Stimulated activated naive CD8-positive, alpha-beta T cell treated with anti-CD3 and anti-CD28 coated beads, Interleukin-15, amount 100 ng/mL, for 72 hours (primary cell): ENCODE results near the gene SDHAF3.
"Not testable (repeated sequence)": the region's sequence is repeated elsewhere in the genome, so short reads cannot be mapped to it uniquely, and the experiment has no call there.

ENCODE experiments used
- ATAC-seq: fragments of 150-1000 bp; cut with Tn5 transposase; 2 replicates; pipeline ENCODE4 v1.10.0; 2021; ENCODE audit warnings: mild to moderate bottlenecking, moderate library complexity
- DNase-seq, 2 donors: peaks; one replicate each; pipeline ENCODE4 v3.0.0; 2021 to 2022
- H3K27ac Mint-ChIP-seq, 2 donors: one replicate each; pipeline ENCODE4 v1.8.0; 2022; ENCODE audit warnings: mild to moderate bottlenecking in 2 of 2, mixed read lengths in 2 of 2, moderate library complexity in 2 of 2
- H3K27me3 Mint-ChIP-seq: one replicate; pipeline ENCODE4 v1.8.0; 2022; ENCODE audit warnings: mixed read lengths
- H3K4me1 Mint-ChIP-seq: one replicate; pipeline ENCODE4 v1.8.0; 2022; ENCODE audit warnings: mild to moderate bottlenecking, mixed read lengths
- H3K4me3 Mint-ChIP-seq, 2 donors: one replicate each; pipeline ENCODE4 v1.8.0; 2022; ENCODE audit warnings: mild to moderate bottlenecking in 2 of 2, mixed read lengths in 2 of 2, moderate library complexity in 1 of 2
- H3K9me3 Mint-ChIP-seq, 2 donors: one replicate each; pipeline ENCODE4 v1.8.0; 2022; ENCODE audit warnings: mixed read lengths in 2 of 2

The SDHAF3 gene

GRCh38 chr7:97116308-97116707 lies 1.2 kb upstream of the SDHAF3 start:
- H3K27ac Mint-ChIP-seq, result no peak overlapping the region
- H3K4me1 Mint-ChIP-seq, result peaks cover 39% of the 10 kb centered on the region
- DNase-seq, result no peak
- peak overlapping the region in 1 of 2 donors; percentile 97 for H3K4me3 Mint-ChIP-seq
- no peak for ATAC-seq
- peaks cover 5 to 9% of the 10 kb centered on the region in 2 donors for H3K9me3 Mint-ChIP-seq
- peaks cover under 1% of the 10 kb centered on the region for H3K27me3 Mint-ChIP-seq

DNA sequence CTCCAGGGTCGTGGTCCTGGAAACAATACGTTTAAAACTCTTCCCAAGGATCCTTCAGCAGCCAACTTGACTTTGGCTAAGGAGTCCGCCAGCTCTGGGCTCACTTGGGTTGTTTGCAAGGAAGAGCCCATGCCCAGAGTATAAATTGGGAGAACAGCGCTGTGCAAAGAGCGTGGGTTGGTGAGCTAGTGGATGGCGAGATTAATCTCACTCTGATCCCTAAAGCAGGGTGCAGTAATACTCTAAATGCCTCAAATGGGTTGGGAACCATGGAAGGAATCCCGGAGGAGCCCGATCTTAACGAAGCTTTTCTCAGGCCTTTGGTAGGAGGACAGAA lies 495 bp upstream of the SDHAF3 start:
- H3K9me3 Mint-ChIP-seq, result peaks cover 5 to 9% of the 10 kb centered on the region in 2 donors
- H3K4me3 Mint-ChIP-seq, result peak overlapping the region; percentile 92 to 97
- DNase-seq (no peak), ATAC-seq (peak; percentile 0)
- peaks cover 45% of the 10 kb centered on the region for H3K4me1 Mint-ChIP-seq
- no peaks in the 10 kb centered on the region for H3K27me3 Mint-ChIP-seq
- peak overlapping the region; percentile 95 to 97 for H3K27ac Mint-ChIP-seq

DNA sequence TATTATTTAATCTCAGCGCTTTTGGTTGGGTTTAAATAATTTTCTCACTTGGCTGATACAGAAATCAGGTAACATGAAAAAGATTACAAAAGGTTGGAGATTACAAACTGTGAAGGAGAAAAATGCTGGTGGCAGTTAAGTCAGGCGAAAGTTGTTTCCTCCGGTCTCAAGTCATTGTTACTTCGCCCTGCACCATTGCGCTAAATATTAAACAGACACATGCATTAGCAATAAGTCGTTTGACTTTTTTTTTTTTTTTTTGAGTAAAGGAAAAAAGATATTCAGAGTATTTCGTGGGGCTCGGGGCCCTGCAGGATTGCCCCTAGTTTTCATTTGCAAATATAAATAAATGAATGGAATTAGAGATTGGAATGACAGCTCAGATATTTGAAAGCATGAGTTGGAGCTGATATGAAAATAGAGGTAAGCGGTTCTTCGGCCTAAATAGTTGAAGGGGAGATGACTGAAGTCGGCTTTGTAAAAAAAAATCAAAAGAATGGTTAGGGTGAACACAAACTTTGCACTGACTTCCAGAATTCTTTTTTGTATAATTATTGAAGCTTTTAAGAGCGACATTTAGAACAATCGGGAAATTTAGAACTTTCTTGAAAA lies 914 bp downstream of the SDHAF3 start:
- no peak for DNase-seq
- peaks cover 49% of the 10 kb centered on the region for H3K4me1 Mint-ChIP-seq

GRCh38 chr7:97119747-97120146 lies 2.2 kb downstream of the SDHAF3 start:
- no peak for ATAC-seq
- Mint-ChIP-seq H3K9me3 (peaks cover 8 to 12% of the 10 kb centered on the region in 2 donors), H3K27me3 (no peaks in the 10 kb centered on the region), H3K4me3 (peak overlapping the region; percentile 45 to 97), H3K27ac (no peak overlapping the region), H3K4me1 (peaks cover 49% of the 10 kb centered on the region)
- no peak for DNase-seq

More for the DNA sequence above, 914 bp downstream of the SDHAF3 start:
- ATAC-seq, result no peak
- H3K4me3 Mint-ChIP-seq, result peak overlapping the region; percentile 92 to 97
- peak overlapping the region; percentile 69 to 95 for H3K27ac Mint-ChIP-seq
- no peaks in the 10 kb centered on the region for H3K27me3 Mint-ChIP-seq
- peaks cover 8 to 9% of the 10 kb centered on the region in 2 donors for H3K9me3 Mint-ChIP-seq

DNA sequence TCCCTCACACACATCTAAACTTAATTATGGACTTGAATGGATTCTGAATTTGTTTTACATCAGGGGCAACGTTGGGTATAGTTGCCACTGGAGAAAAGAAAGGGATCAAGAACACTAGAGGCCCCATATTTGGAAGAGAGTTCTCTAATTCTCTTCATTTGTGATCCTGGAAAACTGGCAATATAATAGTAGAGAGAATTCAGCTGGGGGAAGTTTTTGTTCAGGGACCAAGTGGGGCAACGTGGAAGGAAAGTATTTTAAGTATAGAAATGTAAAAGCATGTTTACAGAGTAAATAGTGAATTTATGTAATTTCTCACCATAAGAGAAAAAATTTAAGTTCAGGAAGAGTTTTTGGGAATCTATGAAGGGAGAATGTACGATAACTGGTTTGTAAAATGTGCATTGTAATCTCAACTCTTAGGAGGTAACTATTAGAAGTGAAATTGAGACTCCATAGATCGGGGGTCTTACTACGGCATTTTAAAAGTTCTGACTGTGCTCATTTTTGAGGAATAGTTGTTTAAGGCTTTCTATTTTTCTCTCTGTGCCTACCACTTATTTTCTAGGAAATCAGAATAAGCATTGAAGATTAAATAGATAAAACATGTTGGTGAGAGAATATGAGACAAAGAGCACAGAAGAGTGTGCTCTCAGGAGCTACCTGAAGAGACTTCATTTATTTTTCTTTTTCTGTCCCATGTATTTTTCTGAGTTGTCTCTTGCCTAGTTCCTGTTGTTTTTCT lies 3.4 kb downstream of the SDHAF3 start:
- peaks cover 16 to 18% of the 10 kb centered on the region in 2 donors for H3K9me3 Mint-ChIP-seq
- DNase-seq (no peak), ATAC-seq (no peak)
- H3K27me3 Mint-ChIP-seq, result no peaks in the 10 kb centered on the region
- H3K27ac Mint-ChIP-seq, result no peak overlapping the region
- H3K4me3 Mint-ChIP-seq, result no peak overlapping the region
- H3K4me1 Mint-ChIP-seq, result peaks cover 49% of the 10 kb centered on the region

GRCh38 chr7:97123115-97123514 lies 5.6 kb downstream of the SDHAF3 start:
- not testable (repeated sequence) for H3K27ac Mint-ChIP-seq, DNase-seq, H3K4me3 Mint-ChIP-seq, ATAC-seq, H3K27me3 Mint-ChIP-seq
- peaks cover 41% of the 10 kb centered on the region for H3K4me1 Mint-ChIP-seq
- H3K9me3 Mint-ChIP-seq, result peaks cover 12 to 15% of the 10 kb centered on the region in 2 donors

DNA sequence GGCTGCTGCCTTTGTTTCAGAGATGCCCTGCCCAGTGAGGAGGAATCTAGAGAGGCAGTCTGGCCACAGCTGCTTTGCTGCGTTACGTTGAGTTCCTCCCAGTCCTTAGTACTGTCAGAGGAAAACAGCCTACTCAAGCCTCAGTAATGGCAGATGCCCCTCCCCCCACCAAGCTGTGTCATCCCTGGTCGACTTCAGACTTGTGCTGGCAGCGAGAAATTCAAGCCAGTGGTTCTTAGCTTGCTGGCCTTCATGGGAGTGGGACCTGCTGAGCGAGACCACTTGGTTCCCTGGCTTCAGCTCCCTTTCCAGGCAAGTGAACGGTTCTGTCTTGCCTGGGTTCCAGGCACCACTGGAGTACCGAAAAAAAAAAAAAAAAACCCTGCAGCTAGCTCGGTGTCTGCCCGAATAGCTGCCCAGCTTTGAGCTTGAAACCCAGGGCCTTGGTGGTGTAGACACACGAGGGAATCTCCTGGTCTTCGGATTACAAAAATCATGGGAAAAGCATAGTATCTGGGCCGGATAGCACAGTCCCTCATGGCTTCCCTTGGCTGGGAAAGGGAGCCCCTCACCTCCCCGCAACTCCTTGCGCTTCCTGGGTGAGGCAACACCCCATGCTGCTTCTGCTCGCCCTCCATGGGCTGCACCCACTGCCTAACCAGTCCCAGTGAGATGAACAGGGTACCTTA lies 9.1 kb downstream of the SDHAF3 start:
- no peak overlapping the region for H3K4me3 Mint-ChIP-seq
- DNase-seq (no peak), ATAC-seq (no peak)
- H3K27me3 Mint-ChIP-seq, result no peaks in the 10 kb centered on the region
- H3K4me1 Mint-ChIP-seq, result peaks cover 24% of the 10 kb centered on the region
- peaks cover 12 to 15% of the 10 kb centered on the region in 2 donors for H3K9me3 Mint-ChIP-seq
- H3K27ac Mint-ChIP-seq, result no peak overlapping the region

DNA sequence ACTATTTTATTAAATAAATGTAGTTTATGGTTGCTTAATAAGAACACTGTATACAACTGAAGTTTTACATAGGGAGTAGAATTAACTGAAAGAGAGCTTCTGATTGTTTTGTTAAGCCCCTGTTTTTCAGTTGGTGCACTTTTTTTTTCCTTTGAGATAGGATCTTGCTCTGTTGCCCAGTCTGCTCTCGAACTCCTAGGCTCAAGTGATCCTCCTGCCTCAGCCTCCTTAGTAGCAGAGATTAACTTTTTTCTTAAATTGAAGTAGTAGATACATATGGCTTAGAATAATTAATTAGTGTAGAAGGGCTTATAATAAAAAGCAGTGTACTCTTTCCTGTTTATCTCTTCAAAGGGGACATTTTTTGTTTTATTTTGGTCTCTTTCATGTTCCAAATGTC lies 11.2 kb downstream of the SDHAF3 start:
- peaks cover 8 to 15% of the 10 kb centered on the region in 2 donors for H3K9me3 Mint-ChIP-seq
- DNase-seq, result no peak
- H3K4me3 Mint-ChIP-seq, result no peak overlapping the region
- no peaks in the 10 kb centered on the region for H3K27me3 Mint-ChIP-seq
- peaks cover 17% of the 10 kb centered on the region for H3K4me1 Mint-ChIP-seq
- no peak for ATAC-seq
- H3K27ac Mint-ChIP-seq, result peak overlapping the region in 1 of 2 donors; percentile 34

GRCh38 chr7:97130417-97131139 lies 13.1 kb downstream of the SDHAF3 start:
- H3K9me3 Mint-ChIP-seq, result peaks cover 1 to 4% of the 10 kb centered on the region in 2 donors
- DNase-seq (no peak), ATAC-seq (no peak)
- peak overlapping the region in 1 of 2 donors; percentile 59 for H3K27ac Mint-ChIP-seq
- peaks cover 17% of the 10 kb centered on the region for H3K4me1 Mint-ChIP-seq
- H3K27me3 Mint-ChIP-seq, result no peaks in the 10 kb centered on the region
- no peak overlapping the region for H3K4me3 Mint-ChIP-seq

DNA sequence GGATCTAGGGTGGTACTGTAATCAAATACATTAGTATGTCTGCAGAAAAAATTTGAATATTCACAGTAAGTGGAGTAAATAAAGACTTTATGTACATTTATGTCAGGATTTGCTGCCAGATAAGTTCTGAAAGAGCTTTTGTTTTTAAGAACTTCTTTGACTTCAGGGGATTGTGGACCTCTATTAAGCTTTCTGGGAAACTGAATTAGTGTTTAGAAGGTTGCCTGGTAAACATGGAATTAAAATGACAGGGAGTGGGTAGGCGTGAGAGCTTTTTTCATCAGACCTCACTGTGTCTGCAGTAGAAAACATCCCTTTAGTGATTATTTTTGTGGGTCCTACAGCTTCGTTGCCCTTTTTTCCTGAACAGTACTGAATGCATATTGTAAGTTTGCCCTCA lies 15.7 kb downstream of the SDHAF3 start:
- H3K27ac Mint-ChIP-seq, result peak overlapping the region in 1 of 2 donors; percentile 19
- peaks cover 17% of the 10 kb centered on the region for H3K4me1 Mint-ChIP-seq
- H3K9me3 Mint-ChIP-seq, result no peaks in the 10 kb centered on the region
- no peak for DNase-seq
- no peaks in the 10 kb centered on the region for H3K27me3 Mint-ChIP-seq
- ATAC-seq, result no peak
- no peak overlapping the region for H3K4me3 Mint-ChIP-seq

- H3K4me1 Mint-ChIP-seq, result no peaks in the 10 kb centered on the region
- peaks cover 11 to 28% of the 10 kb centered on the region in 2 donors for H3K9me3 Mint-ChIP-seq
- H3K4me3 Mint-ChIP-seq, result no peak overlapping the region
- ATAC-seq (no peak), DNase-seq (no peak)
- no peaks in the 10 kb centered on the region for H3K27me3 Mint-ChIP-seq
- no peak overlapping the region for H3K27ac Mint-ChIP-seq
These were observed 21.3 kb downstream of the SDHAF3 start for GRCh38 chr7:97138830-97139229.

- peak overlapping the region in 1 of 2 donors; percentile 49 for H3K27ac Mint-ChIP-seq
- ATAC-seq (no peak), DNase-seq (no peak)
- no peaks in the 10 kb centered on the region for H3K27me3 Mint-ChIP-seq
- H3K9me3 Mint-ChIP-seq, result peaks cover under 1 to 15% of the 10 kb centered on the region in 2 donors
- no peak overlapping the region for H3K4me3 Mint-ChIP-seq
- H3K4me1 Mint-ChIP-seq, result peaks cover 10% of the 10 kb centered on the region
These were observed 27.6 kb downstream of the SDHAF3 start for GRCh38 chr7:97145068-97145467.

- Mint-ChIP-seq H3K27me3 (no peaks in the 10 kb centered on the region), H3K9me3 (no peaks in the 10 kb centered on the region), H3K4me3 (no peak overlapping the region), H3K27ac (no peak overlapping the region), H3K4me1 (peaks cover 2% of the 10 kb centered on the region)
- DNase-seq, result no peak
- no peak for ATAC-seq
These were observed 32.3 kb downstream of the SDHAF3 start for GRCh38 chr7:97149843-97150242.

DNA sequence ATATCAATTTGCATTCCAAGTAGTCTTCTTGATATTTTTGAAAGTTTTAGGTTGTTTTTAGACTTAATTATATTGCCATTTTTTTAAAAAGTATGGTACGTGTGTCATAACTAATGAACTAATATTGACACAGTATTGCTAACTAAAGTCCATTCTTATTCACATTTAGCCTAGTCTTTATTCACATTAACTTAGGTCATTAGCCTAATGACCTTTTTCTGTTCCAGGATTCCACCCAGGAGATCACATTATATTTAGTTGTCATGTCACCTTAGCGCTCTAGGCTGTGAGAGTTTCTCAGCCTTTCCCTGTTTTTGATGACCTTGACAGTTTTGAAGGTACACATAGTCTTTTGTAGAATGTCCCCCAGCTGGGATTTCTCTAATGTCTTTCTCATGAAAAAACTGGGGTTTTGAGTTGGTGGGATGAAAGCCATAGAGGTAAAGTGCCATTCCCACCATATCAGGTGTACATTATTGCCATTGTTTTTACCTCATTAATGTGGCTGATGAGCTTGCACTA lies 38.5 kb downstream of the SDHAF3 start:
- no peaks in the 10 kb centered on the region for H3K4me1 Mint-ChIP-seq
- ATAC-seq (no peak), DNase-seq (no peak)
- no peak overlapping the region for H3K27ac Mint-ChIP-seq
- no peak overlapping the region for H3K4me3 Mint-ChIP-seq
- H3K9me3 Mint-ChIP-seq, result peaks cover 4 to 14% of the 10 kb centered on the region in 2 donors
- H3K27me3 Mint-ChIP-seq, result no peaks in the 10 kb centered on the region

DNA sequence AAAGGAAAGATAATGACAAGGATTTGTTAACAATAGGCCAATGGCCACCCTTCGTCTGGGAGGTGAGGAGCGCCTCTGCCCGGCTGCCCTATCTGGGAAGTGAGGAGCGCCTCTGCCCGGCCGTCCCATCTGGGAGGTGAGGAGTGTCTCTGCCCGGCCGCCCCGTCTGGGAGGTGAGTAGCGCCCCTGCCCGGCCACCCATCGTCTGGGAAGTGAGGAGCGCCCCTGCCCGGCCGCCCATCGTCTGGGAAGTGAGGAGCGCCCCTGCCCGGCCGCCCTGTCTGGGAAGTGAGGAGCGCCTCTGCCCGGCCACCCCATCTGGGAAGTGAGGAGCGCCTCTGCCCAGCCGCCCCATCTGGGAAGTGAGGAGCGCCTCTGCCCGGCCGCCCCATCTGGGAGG lies 42.5 kb downstream of the SDHAF3 start:
- DNase-seq, H3K27me3 Mint-ChIP-seq, H3K4me3 Mint-ChIP-seq, H3K4me1 Mint-ChIP-seq, ATAC-seq, H3K27ac Mint-ChIP-seq: not testable (repeated sequence)
- peaks cover 4 to 14% of the 10 kb centered on the region in 2 donors for H3K9me3 Mint-ChIP-seq
